Trophoblast cell (in vitro differentiated cells and primary cell): ENCODE data around the gene PLEKHG5.

ENCODE experiments used
- DNase-seq, 2 donors: peaks; one replicate each; pipeline ENCODE4 v3.0.0-alpha.2; 2016
- H2AFZ ChIP-seq: 2 replicates; pipeline ENCODE4 v1.6.1; 2013; ENCODE audit warnings: low read length, moderate library complexity, mild to moderate bottlenecking; ENCODE audit not compliant: insufficient read depth, poor library complexity
- H2AK5ac ChIP-seq: 2 replicates; pipeline ENCODE4 v1.6.1; 2013; ENCODE audit warnings: mild to moderate bottlenecking, low read length
- H2BK120ac ChIP-seq: 2 replicates; pipeline ENCODE4 v1.6.1; 2013; ENCODE audit warnings: low read length, mild to moderate bottlenecking, moderate library complexity; ENCODE audit not compliant: insufficient read depth, poor library complexity
- H2BK12ac ChIP-seq: 2 replicates; pipeline ENCODE4 v1.6.1; 2013; ENCODE audit warnings: mild to moderate bottlenecking, low read length, moderate library complexity
- H2BK5ac ChIP-seq: 2 replicates; pipeline ENCODE4 v1.6.1; 2013; ENCODE audit warnings: low read length, low read depth, moderate library complexity, mild to moderate bottlenecking; ENCODE audit not compliant: poor library complexity
- H3K14ac ChIP-seq: 2 replicates; pipeline ENCODE4 v1.6.1; 2013; ENCODE audit warnings: mild to moderate bottlenecking, low read length
- H3K18ac ChIP-seq: 2 replicates; pipeline ENCODE4 v1.6.1; 2013; ENCODE audit warnings: mild to moderate bottlenecking, low read length
- H3K23ac ChIP-seq: 2 replicates; pipeline ENCODE4 v1.6.1; 2013; ENCODE audit warnings: low read length
- H3K27ac ChIP-seq: 2 replicates; pipeline ENCODE4 v1.5.1; 2013; ENCODE audit warnings: low read depth, mild to moderate bottlenecking, inconsistent platforms, low read length, moderate library complexity
- H3K27me3 ChIP-seq: 2 replicates; pipeline ENCODE4 v1.6.1; 2013; ENCODE audit warnings: inconsistent platforms, mild to moderate bottlenecking, low read length, moderate library complexity; ENCODE audit not compliant: insufficient read depth
- H3K36me3 ChIP-seq, 2 experiments: 1 replicate in 1 of 2; 2 replicates in 1 of 2; pipeline ENCODE4 v1.6.1; 2013; ENCODE audit warnings: low read length in 2 of 2, mild to moderate bottlenecking in 2 of 2, moderate library complexity in 1 of 2; ENCODE audit not compliant: insufficient read depth in 2 of 2, control insufficient read depth in 1 of 2
- H3K4ac ChIP-seq: 2 replicates; pipeline ENCODE4 v1.6.1; 2013; ENCODE audit warnings: low read depth, mild to moderate bottlenecking, low read length, moderate library complexity
- H3K4me1 ChIP-seq, 2 experiments: 1 replicate in 1 of 2; 2 replicates in 1 of 2; pipeline ENCODE4 v1.6.1; 2013; ENCODE audit warnings: low read length in 2 of 2, mild to moderate bottlenecking in 2 of 2, moderate library complexity in 1 of 2; ENCODE audit not compliant: insufficient read depth in 2 of 2, control insufficient read depth in 1 of 2
- H3K4me2 ChIP-seq: 2 replicates; pipeline ENCODE4 v1.6.1; 2013; ENCODE audit warnings: inconsistent platforms, mild to moderate bottlenecking, low read length, moderate library complexity
- H3K4me3 ChIP-seq: 2 replicates; pipeline ENCODE4 v1.5.1; 2013; ENCODE audit warnings: mild to moderate bottlenecking, low read depth, low read length, inconsistent platforms
- H3K79me1 ChIP-seq: one replicate; pipeline ENCODE4 v1.6.1; 2013; ENCODE audit warnings: low read length
- H3K79me2 ChIP-seq: 2 replicates; pipeline ENCODE4 v1.6.1; 2013; ENCODE audit warnings: low read length, mild to moderate bottlenecking; ENCODE audit not compliant: control insufficient read depth, insufficient read depth, poor library complexity
- H3K9ac ChIP-seq: 2 replicates; pipeline ENCODE4 v1.6.1; 2013; ENCODE audit warnings: mild to moderate bottlenecking, low read length
- H3K9me3 ChIP-seq: 2 replicates; pipeline ENCODE4 v1.6.1; 2013; ENCODE audit warnings: low read depth, mild to moderate bottlenecking, control low read depth, inconsistent platforms, low read length; ENCODE audit not compliant: insufficient read depth
- H4K12ac ChIP-seq: 2 replicates; pipeline ENCODE4 v1.6.1; 2013; ENCODE audit warnings: low read depth, mild to moderate bottlenecking, low read length, moderate library complexity
- H4K8ac ChIP-seq: 2 replicates; pipeline ENCODE4 v1.6.1; 2013; ENCODE audit warnings: low read depth, mild to moderate bottlenecking, low read length, moderate library complexity
- H4K91ac ChIP-seq: one replicate; pipeline ENCODE4 v1.6.1; 2013; ENCODE audit warnings: low read depth, mild to moderate bottlenecking, low read length, moderate library complexity
- WGBS: extraction: QIAGEN DNeasy Blood & Tissue Kit; methylation state at CpG from one replicate; pipeline ENCODE4 v1.1.7; 2013; ENCODE audit warnings: missing lambda C conversion rate; ENCODE audit not compliant: insufficient read length, insufficient coverage; ENCODE audit errors: extremely low coverage; 5-methylcytosine and 5-hydroxymethylcytosine counted together

The PLEKHG5 gene

GRCh38 chr1:6491966-6492365 is 499 bp upstream of the PLEKHG5 start:
- no peak overlapping the region for H2AFZ ChIP-seq
- peaks cover 15% of the 10 kb centered on the region for H3K79me2 ChIP-seq
- H4K8ac ChIP-seq = peak overlapping the region; percentile 31
- no peak overlapping the region for H4K12ac ChIP-seq
- H3K27me3 ChIP-seq = no peaks in the 10 kb centered on the region
- H2AK5ac ChIP-seq = peak overlapping the region; percentile 72
- H3K4ac ChIP-seq = peak overlapping the region; percentile 30
- H3K4me2 ChIP-seq = peak overlapping the region; percentile 91
- peak overlapping the region; percentile 97 for H4K91ac ChIP-seq
- no CpG with 5 or more reads among the region's 10 CpGs for WGBS
- peaks cover 27 to 29% of the 10 kb centered on the region in 2 experiments for H3K4me1 ChIP-seq
- peaks cover 14 to 16% of the 10 kb centered on the region in 2 experiments for H3K36me3 ChIP-seq
- H3K4me3 ChIP-seq = no peak overlapping the region
- peak overlapping the region; percentile 22 for H3K14ac ChIP-seq
- peak overlapping the region; percentile 16 for H2BK120ac ChIP-seq
- no peak overlapping the region for H3K23ac ChIP-seq
- peak overlapping the region; percentile 63 for H3K18ac ChIP-seq
- peak overlapping the region; percentile 94 for H3K27ac ChIP-seq
- peak overlapping the region; percentile 3 for H2BK5ac ChIP-seq
- DNase-seq = no peak
- H3K9ac ChIP-seq = no peak overlapping the region
- peaks cover 29% of the 10 kb centered on the region for H3K79me1 ChIP-seq
- peak overlapping the region; percentile 28 for H2BK12ac ChIP-seq
- peaks cover 2% of the 10 kb centered on the region for H3K9me3 ChIP-seq

GRCh38 chr1:6491081-6491449 is 402 bp downstream of the PLEKHG5 start:
- Histone ChIP-seq H3K9me3 (peaks cover 2% of the 10 kb centered on the region), H3K9ac (peak overlapping the region; percentile 78), H3K23ac (no peak overlapping the region), H3K27ac (peak overlapping the region; percentile 94), H3K4me3 (peak overlapping the region; percentile 75), H3K36me3 (peaks cover 14 to 16% of the 10 kb centered on the region in 2 experiments), H3K18ac (peak overlapping the region; percentile 83), H3K4me2 (peak overlapping the region; percentile 91), H2BK12ac (peak overlapping the region; percentile 69), H4K8ac (peak overlapping the region; percentile 92), H3K27me3 (no peaks in the 10 kb centered on the region), H3K14ac (peak overlapping the region; percentile 83), H4K12ac (peak overlapping the region; percentile 76), H3K4me1 (peaks cover 30 to 32% of the 10 kb centered on the region in 2 experiments), H3K4ac (peak overlapping the region; percentile 84), H4K91ac (peak overlapping the region; percentile 97), H3K79me1 (peaks cover 27% of the 10 kb centered on the region), H2AFZ (peak overlapping the region; percentile 77), H2BK120ac (peak overlapping the region; percentile 94), H3K79me2 (peaks cover 12% of the 10 kb centered on the region), H2AK5ac (peak overlapping the region; percentile 17), H2BK5ac (peak overlapping the region; percentile 70)
- WGBS = no CpG with 5 or more reads among the region's 6 CpGs
- DNase-seq = no peak

- H3K4ac ChIP-seq = peak overlapping the region; percentile 84
- no CpG with 5 or more reads among the region's 70 CpGs for WGBS
- peak; percentile 38 to 69 for DNase-seq
These were observed 1.0 kb downstream of the PLEKHG5 start for GRCh38 chr1:6490181-6491080.

GRCh38 chr1:6489799-6490180 is 1.7 kb downstream of the PLEKHG5 start:
- no CpG with 5 or more reads among the region's 21 CpGs for WGBS
- peak overlapping the region; percentile 68 for H4K12ac ChIP-seq
- peak; percentile 70 to 82 for DNase-seq

More at GRCh38 chr1:6490181-6491080, 1.0 kb downstream of the PLEKHG5 start:
- Histone ChIP-seq H3K27ac (peak overlapping the region; percentile 94), H3K4me3 (peak overlapping the region; percentile 75), H2BK5ac (peak overlapping the region; percentile 70), H4K8ac (peak overlapping the region; percentile 92), H3K18ac (peak overlapping the region; percentile 83), H2AFZ (peak overlapping the region; percentile 82), H3K14ac (peak overlapping the region; percentile 83), H2BK120ac (peak overlapping the region; percentile 94), H2AK5ac (peak overlapping the region; percentile 78), H2BK12ac (peak overlapping the region; percentile 82), H3K36me3 (peaks cover 14 to 16% of the 10 kb centered on the region in 2 experiments), H3K4me1 (peaks cover 30 to 31% of the 10 kb centered on the region in 2 experiments), H4K91ac (peak overlapping the region; percentile 97), H3K79me1 (peaks cover 32% of the 10 kb centered on the region), H3K27me3 (no peaks in the 10 kb centered on the region), H3K9me3 (peaks cover 2% of the 10 kb centered on the region), H4K12ac (peak overlapping the region; percentile 68), H3K9ac (peak overlapping the region; percentile 84), H3K4me2 (peak overlapping the region; percentile 91), H3K79me2 (peaks cover 12% of the 10 kb centered on the region), H3K23ac (no peak overlapping the region)

More at GRCh38 chr1:6489799-6490180, 1.7 kb downstream of the PLEKHG5 start:
- H3K4ac ChIP-seq = peak overlapping the region; percentile 84
- H3K4me3 ChIP-seq = peak overlapping the region; percentile 75
- peak overlapping the region; percentile 17 for H2BK12ac ChIP-seq
- peaks cover 37% of the 10 kb centered on the region for H3K79me1 ChIP-seq
- H3K36me3 ChIP-seq = peaks cover 14 to 15% of the 10 kb centered on the region in 2 experiments
- peak overlapping the region; percentile 92 for H4K8ac ChIP-seq
- no peaks in the 10 kb centered on the region for H3K27me3 ChIP-seq
- H2BK120ac ChIP-seq = peak overlapping the region; percentile 94
- peaks cover 17% of the 10 kb centered on the region for H3K79me2 ChIP-seq
- H3K23ac ChIP-seq = no peak overlapping the region
- H3K14ac ChIP-seq = peak overlapping the region; percentile 83
- peak overlapping the region; percentile 83 for H3K18ac ChIP-seq
- peaks cover 2% of the 10 kb centered on the region for H3K9me3 ChIP-seq
- peak overlapping the region; percentile 84 for H3K9ac ChIP-seq
- H3K27ac ChIP-seq = peak overlapping the region; percentile 94
- peak overlapping the region; percentile 82 for H2AFZ ChIP-seq
- peak overlapping the region; percentile 78 for H2AK5ac ChIP-seq
- H2BK5ac ChIP-seq = peak overlapping the region; percentile 70
- H4K91ac ChIP-seq = peak overlapping the region; percentile 97
- peak overlapping the region; percentile 91 for H3K4me2 ChIP-seq
- H3K4me1 ChIP-seq = peaks cover 30 to 32% of the 10 kb centered on the region in 2 experiments
